HCT116 (cell line): ENCODE measurements around the gene TECPR1. TPM values are rescaled to one million over a fixed set of nuclear protein-coding genes. Genes with fewer than 3 reads are reported as not detected.

Experiments used
- ATAC-seq: fragments of 200-7000 bp; cut with Tn5 transposase; 2 replicates; pipeline ENCODE4 v1.9.1; 2020; ENCODE audit warnings: mild to moderate bottlenecking, moderate library complexity
- BruUV-seq: library from RNA; stranded (reverse); fragments of 400-500 nt; replicated peaks from 2 replicates; lab custom pipeline; 2021; lab: Mats Ljungman, UMichigan
- CTCF ChIA-PET: fragments of 300-600 bp; sonication (Branson Sonifier 250); formaldehyde crosslinking; loops from one replicate; lab custom pipeline; 2021; ENCODE audit warnings: antibody characterized with exemption; lab: Charles Lee
- POLR2A ChIA-PET: fragments of 300-600, 350-600 bp; sonication (Branson Sonifier 250); formaldehyde crosslinking; loops from one replicate; lab custom pipeline; 2021; ENCODE audit warnings: antibody characterized with exemption; lab: Charles Lee
- RAD21 ChIA-PET, 2 experiments: fragments of 300-600 bp; sonication (Branson Sonifier 250); formaldehyde crosslinking; loops; one replicate each; lab custom pipeline; 2023; ENCODE audit warnings: low total read pairs in 2 of 2; ENCODE audit not compliant: uncharacterized antibody in 2 of 2, unreplicated experiment in 2 of 2, low non-redundant PET in 1 of 2; lab: Charles Lee
- DNase-seq: peaks from one replicate; pipeline ENCODE4 v3.0.0-alpha.2; 2010; ENCODE audit warnings: low read depth, low spot score
- H2AFZ ChIP-seq: fragments of 200-600 bp; shearing (Covaris generic), sonication (generic); 2 replicates; pipeline ENCODE4 v1.6.1; 2017; ENCODE audit warnings: low read depth, mixed run types, mixed read lengths, antibody characterized with exemption, low read length; ENCODE audit not compliant: poor library complexity, severe bottlenecking
- H3K27ac ChIP-seq: 2 replicates; pipeline ENCODE4 v1.5.1; 2012; ENCODE audit warnings: low read depth, low read length
- H3K27me3 ChIP-seq: fragments of 200-600 bp; sonication (generic); 2 replicates; pipeline ENCODE4 v1.6.1; 2016; ENCODE audit warnings: mixed run types, low read length, mixed read lengths; ENCODE audit not compliant: insufficient read depth
- H3K36me3 ChIP-seq, 2 experiments: fragments of 200-500 bp in 1 of 2; fragments of 200-600 bp in 1 of 2; sonication (Bioruptor generic) in 1 of 2; sonication (generic) in 1 of 2; 2 replicates each; pipeline versions ENCODE4 v1.5.1 to v1.6.1; 2014 to 2016; ENCODE audit warnings: low read length in 2 of 2, inconsistent platforms in 1 of 2, mixed read lengths in 1 of 2, mixed run types in 1 of 2; ENCODE audit not compliant: insufficient read depth in 2 of 2, control insufficient read depth in 1 of 2
- H3K4me1 ChIP-seq, 2 experiments: fragments of 200-600 bp in 1 of 2; sonication (generic) in 1 of 2; 2 replicates each; pipeline versions ENCODE4 v1.5.1 to v1.6.1; 2012 to 2017; ENCODE audit warnings: low read length in 2 of 2, inconsistent platforms in 1 of 2, mild to moderate bottlenecking in 1 of 2, mixed read lengths in 1 of 2, mixed run types in 1 of 2, moderate library complexity in 1 of 2; ENCODE audit not compliant: insufficient read depth in 2 of 2, control insufficient read depth in 1 of 2
- H3K4me2 ChIP-seq: fragments of 200-600 bp; sonication (generic); 2 replicates; pipeline ENCODE4 v1.6.1; 2017; ENCODE audit warnings: mixed run types, low read length, mixed read lengths
- H3K4me3 ChIP-seq, 2 experiments: fragments of 200-600 bp in 1 of 2; sonication (generic) in 1 of 2; replicated peaks in 1 of 2; 2 replicates each; pipeline ENCODE4 v1.5.1; 2011 to 2016; ENCODE audit warnings: low read length in 2 of 2, control low read depth in 1 of 2, low read depth in 1 of 2, mild to moderate bottlenecking in 1 of 2, mixed read lengths in 1 of 2, mixed run types in 1 of 2
- H3K79me2 ChIP-seq: fragments of 200-600 bp; sonication (generic); 2 replicates; pipeline ENCODE4 v1.6.1; 2017; ENCODE audit warnings: mild to moderate bottlenecking, mixed run types, low read length, moderate library complexity, mixed read lengths; ENCODE audit not compliant: insufficient read depth
- H3K9ac ChIP-seq: fragments of 200-600 bp; sonication (generic); 2 replicates; pipeline ENCODE4 v1.6.1; 2016; ENCODE audit warnings: low read length, mixed read lengths
- H3K9me2 ChIP-seq: fragments of 200-600 bp; sonication (generic), shearing (Covaris generic); 2 replicates; pipeline ENCODE4 v1.6.1; 2017; ENCODE audit warnings: mixed run types, mild to moderate bottlenecking, moderate library complexity; ENCODE audit not compliant: insufficient read depth
- H3K9me3 ChIP-seq, 2 experiments: fragments of 200-500 bp in 1 of 2; fragments of 200-600 bp in 1 of 2; sonication (Bioruptor generic) in 1 of 2; sonication (generic) in 1 of 2; 2 replicates each; pipeline ENCODE4 v1.6.1; 2014 to 2017; ENCODE audit warnings: low read length in 2 of 2, mixed read lengths in 2 of 2, inconsistent platforms in 1 of 2, low read depth in 1 of 2, mild to moderate bottlenecking in 1 of 2, mixed run types in 1 of 2, moderate library complexity in 1 of 2; ENCODE audit not compliant: control insufficient read depth in 1 of 2, insufficient read depth in 1 of 2
- H4K20me1 ChIP-seq: fragments of 200-600 bp; sonication (generic), shearing (Covaris generic); 2 replicates; pipeline ENCODE4 v1.6.1; 2017; ENCODE audit warnings: mixed run types, mild to moderate bottlenecking, moderate library complexity; ENCODE audit not compliant: insufficient read depth
- EZH2phosphoT487 ChIP-seq: fragments of 200-600 bp; IDR thresholded peaks from 2 replicates; pipeline ENCODE4 v1.6.1; 2018; ENCODE audit warnings: antibody characterized with exemption, borderline replicate concordance
- RAD21 ChIP-seq: IDR thresholded peaks from 2 replicates; pipeline ENCODE4 v1.6.1; 2012; ENCODE audit warnings: low read depth, mild to moderate bottlenecking
- SRF ChIP-seq: IDR thresholded peaks from 2 replicates; pipeline ENCODE4 v1.6.1; 2012; ENCODE audit warnings: low read depth
- YY1 ChIP-seq: IDR thresholded peaks from 2 replicates; pipeline ENCODE4 v1.6.1; 2011; ENCODE audit warnings: low read length, low read depth, moderate library complexity, mild to moderate bottlenecking; ENCODE audit not compliant: insufficient replicate concordance; ENCODE audit errors: extremely low read depth
- ZNF274 ChIP-seq: fragments of 200-500 bp; sonication (Bioruptor generic); IDR thresholded peaks from 2 replicates; pipeline ENCODE4 v1.6.1; 2014; ENCODE audit warnings: mild to moderate bottlenecking, low read depth, low read length, inconsistent platforms
- intact Hi-C: fragments of 100-400 bp; cut with micrococcal nuclease; formaldehyde crosslinking; loops from 2 replicates; pipeline ENCODE4 v1.10.0; 2022
- total RNA-seq: library from RNA; stranded (reverse); gene quantifications from one replicate; pipeline ENCODE4 v1.2.1, GENCODE V29; 2021; ENCODE audit not compliant: unreplicated experiment
- TF ChIP-seq, protein P1 (sequence below): IDR thresholded peaks from 2 replicates; pipeline ENCODE4 v1.6.1; 2011; ENCODE audit warnings: mild to moderate bottlenecking, low read length, moderate library complexity; ENCODE audit not compliant: insufficient replicate concordance; ENCODE audit errors: extremely low read depth
- TF ChIP-seq, protein P2 (sequence below): IDR thresholded peaks from 2 replicates; pipeline ENCODE4 v1.6.1; 2012

Gene TECPR1
- total RNA-seq, 1 experiment from 2014 or later = 19.9 TPM

DNA sequence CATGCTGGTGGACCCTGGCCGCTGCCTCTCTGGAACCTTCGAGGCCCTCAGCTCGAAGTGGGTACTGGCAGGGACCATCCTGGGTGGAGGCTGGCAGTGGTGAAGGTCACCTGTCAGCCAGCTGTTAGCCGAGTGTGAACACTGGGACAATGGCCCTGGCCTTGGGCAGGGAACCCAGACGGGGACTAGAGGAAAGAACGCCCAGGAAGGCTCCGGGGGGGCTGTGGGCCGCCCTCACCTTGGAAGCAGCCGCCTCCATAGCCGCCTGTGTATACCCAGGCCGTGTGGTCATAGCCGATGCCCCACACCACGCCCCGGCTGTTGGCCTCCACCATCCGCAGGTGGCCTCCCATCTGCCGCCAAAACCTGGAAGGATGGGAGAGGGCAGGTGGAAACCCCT is 23.2 kb downstream of the TECPR1 start:
- no peak overlapping the region for H3K9ac ChIP-seq
- H3K9me3 ChIP-seq = no peaks in the 10 kb centered on the region
- no peak overlapping the region for H3K4me3 ChIP-seq
- no peak for DNase-seq
- H3K27ac ChIP-seq = no peak overlapping the region
- TF ChIP-seq EZH2phosphoT487 (no peak), YY1 (no peak), SRF (no peak)
- TF ChIP-seq, protein P1, sequence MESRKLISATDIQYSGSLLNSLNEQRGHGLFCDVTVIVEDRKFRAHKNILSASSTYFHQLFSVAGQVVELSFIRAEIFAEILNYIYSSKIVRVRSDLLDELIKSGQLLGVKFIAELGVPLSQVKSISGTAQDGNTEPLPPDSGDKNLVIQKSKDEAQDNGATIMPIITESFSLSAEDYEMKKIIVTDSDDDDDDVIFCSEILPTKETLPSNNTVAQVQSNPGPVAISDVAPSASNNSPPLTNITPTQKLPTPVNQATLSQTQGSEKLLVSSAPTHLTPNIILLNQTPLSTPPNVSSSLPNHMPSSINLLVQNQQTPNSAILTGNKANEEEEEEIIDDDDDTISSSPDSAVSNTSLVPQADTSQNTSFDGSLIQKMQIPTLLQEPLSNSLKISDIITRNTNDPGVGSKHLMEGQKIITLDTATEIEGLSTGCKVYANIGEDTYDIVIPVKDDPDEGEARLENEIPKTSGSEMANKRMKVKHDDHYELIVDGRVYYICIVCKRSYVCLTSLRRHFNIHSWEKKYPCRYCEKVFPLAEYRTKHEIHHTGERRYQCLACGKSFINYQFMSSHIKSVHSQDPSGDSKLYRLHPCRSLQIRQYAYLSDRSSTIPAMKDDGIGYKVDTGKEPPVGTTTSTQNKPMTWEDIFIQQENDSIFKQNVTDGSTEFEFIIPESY = no peak
- no peaks in the 10 kb centered on the region for H3K9me2 ChIP-seq
- no peak for ATAC-seq
- no peak overlapping the region for H3K4me2 ChIP-seq
- no peaks in the 10 kb centered on the region for H3K36me3 ChIP-seq
- no peaks in the 10 kb centered on the region for H3K4me1 ChIP-seq
- RAD21 ChIA-PET = no interaction called here
- intact Hi-C loops = no loop called here
- no peaks in the 10 kb centered on the region for H3K79me2 ChIP-seq
- H2AFZ ChIP-seq = no peak overlapping the region
- H3K27me3 ChIP-seq = no peaks in the 10 kb centered on the region
- BruUV-seq = no TSS peak
- CTCF ChIA-PET = no interaction called here
- H4K20me1 ChIP-seq = no peaks in the 10 kb centered on the region
- POLR2A ChIA-PET = no interaction called here

GRCh38 chr7:98227939-98228338 is 24.1 kb downstream of the TECPR1 start:
- CTCF ChIA-PET = no interaction called here
- H3K4me3 ChIP-seq = no peak overlapping the region
- ATAC-seq = no peak
- no peak overlapping the region for H3K9ac ChIP-seq
- no TSS peak for BruUV-seq
- no peaks in the 10 kb centered on the region for H3K27me3 ChIP-seq
- RAD21 ChIA-PET = no interaction called here
- H3K9me2 ChIP-seq = no peaks in the 10 kb centered on the region
- no peaks in the 10 kb centered on the region for H4K20me1 ChIP-seq
- H3K4me1 ChIP-seq = no peaks in the 10 kb centered on the region
- DNase-seq = no peak
- H3K79me2 ChIP-seq = no peaks in the 10 kb centered on the region
- H2AFZ ChIP-seq = no peak overlapping the region
- H3K9me3 ChIP-seq = no peaks in the 10 kb centered on the region
- H3K4me2 ChIP-seq = no peak overlapping the region
- TF ChIP-seq ZNF274 (no peak), RAD21 (no peak)
- TF ChIP-seq, protein P2, sequence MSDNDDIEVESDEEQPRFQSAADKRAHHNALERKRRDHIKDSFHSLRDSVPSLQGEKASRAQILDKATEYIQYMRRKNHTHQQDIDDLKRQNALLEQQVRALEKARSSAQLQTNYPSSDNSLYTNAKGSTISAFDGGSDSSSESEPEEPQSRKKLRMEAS = no peak
- H3K27ac ChIP-seq = no peak overlapping the region
- POLR2A ChIA-PET = no interaction called here
- intact Hi-C loops = no loop called here
- H3K36me3 ChIP-seq = no peaks in the 10 kb centered on the region
